SU-DHL-6 (cell line): ENCODE data around the gene OPA3.

Source experiments
- H2AFZ ChIP-seq: fragments of 200-600 bp; sonication (generic); 2 replicates; pipeline ENCODE4 v1.6.1; 2014; ENCODE audit warnings: low read depth, mild to moderate bottlenecking, moderate library complexity, mixed read lengths, antibody characterized with exemption, low read length; ENCODE audit not compliant: severe bottlenecking
- H3F3A ChIP-seq: fragments of 200-600 bp; shearing (Covaris generic); 2 replicates; pipeline ENCODE4 v1.6.0; 2016; ENCODE audit warnings: antibody characterized with exemption, mild to moderate bottlenecking; ENCODE audit not compliant: insufficient read depth
- H3K27ac ChIP-seq: fragments of 200-600 bp; sonication (generic); 2 replicates; pipeline ENCODE4 v1.5.1; 2016; ENCODE audit warnings: low read depth, mild to moderate bottlenecking, low read length, moderate library complexity, mixed read lengths
- H3K27me3 ChIP-seq: fragments of 200-600 bp; sonication (generic), shearing (Covaris generic); 2 replicates; pipeline ENCODE4 v1.6.0; 2014; ENCODE audit warnings: mild to moderate bottlenecking, low read length
- H3K36me3 ChIP-seq: fragments of 200-600 bp; sonication (generic); 2 replicates; pipeline ENCODE4 v1.6.1; 2014; ENCODE audit warnings: mild to moderate bottlenecking, low read length, mixed read lengths
- H3K4me2 ChIP-seq: fragments of 300-600, 200-600 bp; shearing (Covaris generic), sonication (generic); 2 replicates; pipeline ENCODE4 v1.6.0; 2014; ENCODE audit warnings: low read length, low read depth, mild to moderate bottlenecking; ENCODE audit not compliant: poor library complexity, severe bottlenecking
- H3K4me3 ChIP-seq: fragments of 200-600 bp; sonication (generic); 2 replicates; pipeline ENCODE4 v1.5.1; 2014; ENCODE audit warnings: antibody characterized with exemption, low read length, mild to moderate bottlenecking, mixed read lengths; ENCODE audit not compliant: insufficient read depth, poor library complexity, severe bottlenecking
- H3K79me2 ChIP-seq: fragments of 200-600 bp; sonication (generic); 2 replicates; pipeline ENCODE4 v1.6.1; 2014; ENCODE audit warnings: mild to moderate bottlenecking, low read length, moderate library complexity; ENCODE audit not compliant: insufficient read depth
- H3K9ac ChIP-seq: fragments of 200-600 bp; sonication (generic); 2 replicates; pipeline ENCODE4 v1.7.0; 2014; ENCODE audit warnings: mild to moderate bottlenecking, low read length
- H3K9me2 ChIP-seq: fragments of 200-600 bp; sonication (generic); replicated peaks from 2 replicates; pipeline ENCODE4 v1.6.1; 2014; ENCODE audit warnings: low read length; ENCODE audit not compliant: insufficient read depth
- H3K9me3 ChIP-seq: fragments of 200-600 bp; sonication (generic); 2 replicates; pipeline ENCODE4 v1.6.1; 2014; ENCODE audit warnings: low read length, mixed read lengths; ENCODE audit not compliant: insufficient read depth
- H4K20me1 ChIP-seq: fragments of 200-600 bp; sonication (generic); 2 replicates; pipeline ENCODE4 v1.6.1; 2014; ENCODE audit warnings: low read depth, mild to moderate bottlenecking, antibody characterized with exemption, low read length, moderate library complexity, mixed read lengths
- CTCF ChIP-seq: fragments of 200-600 bp; sonication (generic); IDR thresholded peaks from one replicate; pipeline ENCODE4 v1.5.1; 2017; ENCODE audit warnings: antibody characterized with exemption, mild to moderate bottlenecking, low read length, moderate library complexity; ENCODE audit not compliant: insufficient read depth, poor library complexity, severe bottlenecking
- EZH2phosphoT487 ChIP-seq: fragments of 200-600 bp; sonication (generic), shearing (Covaris generic); conservative IDR thresholded peaks from 2 replicates; pipeline ENCODE4 v1.6.1; 2018; ENCODE audit warnings: mild to moderate bottlenecking, antibody characterized with exemption, low read length, moderate library complexity, mixed read lengths

OPA3 gene

GRCh38 chr19:45484273-45484945, 100.2 kb downstream of the OPA3 start:
- H3K9me3 ChIP-seq, result no peaks in the 10 kb centered on the region
- H3K9ac ChIP-seq, result no peak overlapping the region
- H2AFZ ChIP-seq, result no peak overlapping the region
- no peaks in the 10 kb centered on the region for H3F3A ChIP-seq
- H4K20me1 ChIP-seq, result no peaks in the 10 kb centered on the region
- H3K27me3 ChIP-seq, result no peaks in the 10 kb centered on the region
- H3K79me2 ChIP-seq, result no peaks in the 10 kb centered on the region
- H3K27ac ChIP-seq, result no peak overlapping the region
- H3K4me3 ChIP-seq, result no peak overlapping the region
- no peaks in the 10 kb centered on the region for H3K9me2 ChIP-seq
- no peak overlapping the region for H3K4me2 ChIP-seq
- no peak for TF ChIP-seq CTCF
- no peak for TF ChIP-seq EZH2phosphoT487
- H3K36me3 ChIP-seq, result no peaks in the 10 kb centered on the region

DNA sequence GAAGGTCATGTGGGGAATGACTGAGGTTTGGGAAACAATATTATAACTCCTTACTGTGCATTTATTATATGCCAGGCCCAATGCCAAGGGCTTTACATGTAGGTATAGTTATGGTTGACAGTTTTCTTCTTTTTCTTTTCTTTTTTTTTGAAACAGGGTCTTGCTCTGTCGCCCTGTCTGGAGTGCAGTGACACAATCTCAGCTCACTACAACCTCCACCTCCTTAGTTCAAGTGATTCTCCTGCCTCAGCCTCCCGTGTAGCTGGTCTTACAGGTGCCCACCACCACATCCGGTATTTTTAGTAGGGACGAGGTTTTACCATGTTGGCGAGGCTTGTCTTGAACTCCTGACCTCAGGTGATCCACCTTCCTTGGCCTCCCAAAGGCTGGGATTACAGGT, 101.6 kb downstream of the OPA3 start:
- H3K4me3 ChIP-seq, result no peak overlapping the region
- H3K9me3 ChIP-seq, result no peaks in the 10 kb centered on the region
- H3K27ac ChIP-seq, result no peak overlapping the region
- peaks cover 4% of the 10 kb centered on the region for H3F3A ChIP-seq
- no peaks in the 10 kb centered on the region for H3K36me3 ChIP-seq
- no peak overlapping the region for H2AFZ ChIP-seq
- no peak overlapping the region for H3K4me2 ChIP-seq
- no peaks in the 10 kb centered on the region for H3K79me2 ChIP-seq
- H3K27me3 ChIP-seq, result no peaks in the 10 kb centered on the region
- no peaks in the 10 kb centered on the region for H3K9me2 ChIP-seq
- H3K9ac ChIP-seq, result no peak overlapping the region
- no peaks in the 10 kb centered on the region for H4K20me1 ChIP-seq
- TF ChIP-seq CTCF (no peak), EZH2phosphoT487 (no peak)

DNA sequence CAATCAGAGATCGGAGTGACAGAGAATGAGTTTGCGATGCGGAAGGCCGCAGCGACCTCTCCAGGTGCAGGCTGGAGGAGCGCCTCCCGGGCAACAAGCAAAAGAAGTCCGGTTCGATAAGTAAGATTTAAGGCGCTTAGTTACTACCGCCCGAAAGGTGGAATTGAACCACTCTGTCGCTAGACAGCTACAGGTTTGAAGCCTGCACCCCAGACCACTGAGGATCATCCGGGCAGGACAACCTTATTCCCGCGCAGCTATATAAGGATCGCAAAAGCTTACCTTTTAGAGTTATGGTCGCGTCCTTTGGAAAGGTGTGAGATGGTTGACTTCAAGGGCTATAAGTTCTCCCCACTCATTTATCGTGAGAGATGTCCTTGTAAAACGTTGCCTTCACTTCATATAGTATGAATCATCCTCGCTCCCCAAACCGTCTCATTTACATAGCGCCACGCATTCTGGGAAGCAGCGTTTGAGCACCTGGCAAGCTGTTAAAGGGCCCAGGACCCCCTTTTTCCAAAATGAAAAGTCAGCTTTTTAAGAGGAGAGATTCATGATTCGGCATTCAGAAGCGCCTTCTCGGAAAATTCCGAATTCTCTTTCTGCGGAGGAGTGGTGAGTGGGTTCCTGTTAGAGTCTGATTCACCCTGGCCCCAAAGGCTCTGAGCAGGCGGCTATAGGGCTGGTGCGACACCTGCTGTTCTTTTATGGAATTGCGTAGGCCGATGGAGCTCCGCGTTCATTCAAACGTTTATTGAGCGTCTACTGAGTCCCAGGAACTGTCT, 106.0 kb downstream of the OPA3 start:
- Histone ChIP-seq H3K36me3 (no peaks in the 10 kb centered on the region), H3K9ac (peak overlapping the region; percentile 67), H3K27me3 (no peaks in the 10 kb centered on the region), H3K9me2 (no peaks in the 10 kb centered on the region), H3K4me3 (peak overlapping the region; percentile 76), H3K79me2 (no peaks in the 10 kb centered on the region), H4K20me1 (no peaks in the 10 kb centered on the region), H2AFZ (peak overlapping the region; percentile 98), H3K4me2 (peak overlapping the region; percentile 52), H3K27ac (peak overlapping the region; percentile 88), H3F3A (peaks cover 10% of the 10 kb centered on the region), H3K9me3 (no peaks in the 10 kb centered on the region)
- TF ChIP-seq EZH2phosphoT487, result no peak
- TF ChIP-seq CTCF, result peak; percentile 90
